ACC112 (cell line): ENCODE measurements around the gene STRA8.
A peak's percentile ranks its signal among the peaks of the same experiment; 100 is the strongest.
"Not testable (repeated sequence)": the region's sequence is repeated elsewhere in the genome, so short reads cannot be mapped to it uniquely, and the experiment has no call there.

Source experiments
- H2AFZ ChIP-seq: fragments of 200-600 bp; sonication (generic); one replicate; pipeline ENCODE4 v1.6.0; 2017; ENCODE audit warnings: antibody characterized with exemption, low read length; ENCODE audit not compliant: unreplicated experiment
- H3K27ac ChIP-seq: fragments of 200-600 bp; sonication (generic); 2 replicates; pipeline ENCODE4 v1.5.1; 2014; ENCODE audit warnings: low read depth, mild to moderate bottlenecking, antibody characterized with exemption, low read length, moderate library complexity
- H3K27me3 ChIP-seq: fragments of 200-600 bp; sonication (generic); 2 replicates; pipeline ENCODE4 v1.6.1; 2014; ENCODE audit warnings: mild to moderate bottlenecking, antibody characterized with exemption, low read length, moderate library complexity, mixed read lengths; ENCODE audit not compliant: insufficient read depth
- H3K36me3 ChIP-seq: fragments of 200-600 bp; sonication (generic); 2 replicates; pipeline ENCODE4 v1.6.1; 2016; ENCODE audit warnings: mild to moderate bottlenecking, antibody characterized with exemption, low read length, moderate library complexity, mixed read lengths; ENCODE audit not compliant: insufficient read depth
- H3K4me1 ChIP-seq: fragments of 200-600 bp; sonication (generic); one replicate; pipeline ENCODE4 v1.6.1; 2016; ENCODE audit warnings: low read length, mixed read lengths; ENCODE audit not compliant: insufficient read depth, unreplicated experiment, control insufficient read depth
- H3K4me3 ChIP-seq: fragments of 200-600 bp; sonication (generic); 2 replicates; pipeline ENCODE4 v1.5.1; 2014; ENCODE audit warnings: mild to moderate bottlenecking, low read depth, low read length
- H3K79me2 ChIP-seq: fragments of 200-600 bp; sonication (generic); one replicate; pipeline ENCODE4 v1.6.0; 2016; ENCODE audit warnings: low read length; ENCODE audit not compliant: control insufficient read depth, unreplicated experiment, insufficient read depth

Gene STRA8

GRCh38 chr7:135204876-135205275, 28.8 kb upstream of the STRA8 start:
- Histone ChIP-seq H3K79me2 (no peaks in the 10 kb centered on the region), H3K4me1 (no peaks in the 10 kb centered on the region), H3K36me3 (no peaks in the 10 kb centered on the region), H3K27me3 (no peaks in the 10 kb centered on the region), H3K27ac (no peak overlapping the region), H2AFZ (no peak overlapping the region), H3K4me3 (no peak overlapping the region)

- Histone ChIP-seq H3K4me1 (peaks cover 4% of the 10 kb centered on the region), H3K79me2 (no peaks in the 10 kb centered on the region), H3K36me3 (no peaks in the 10 kb centered on the region), H3K4me3 (no peak overlapping the region), H3K27me3 (no peaks in the 10 kb centered on the region), H2AFZ (no peak overlapping the region), H3K27ac (no peak overlapping the region)
These were observed 27.8 kb upstream of the STRA8 start for GRCh38 chr7:135205850-135206249.

DNA sequence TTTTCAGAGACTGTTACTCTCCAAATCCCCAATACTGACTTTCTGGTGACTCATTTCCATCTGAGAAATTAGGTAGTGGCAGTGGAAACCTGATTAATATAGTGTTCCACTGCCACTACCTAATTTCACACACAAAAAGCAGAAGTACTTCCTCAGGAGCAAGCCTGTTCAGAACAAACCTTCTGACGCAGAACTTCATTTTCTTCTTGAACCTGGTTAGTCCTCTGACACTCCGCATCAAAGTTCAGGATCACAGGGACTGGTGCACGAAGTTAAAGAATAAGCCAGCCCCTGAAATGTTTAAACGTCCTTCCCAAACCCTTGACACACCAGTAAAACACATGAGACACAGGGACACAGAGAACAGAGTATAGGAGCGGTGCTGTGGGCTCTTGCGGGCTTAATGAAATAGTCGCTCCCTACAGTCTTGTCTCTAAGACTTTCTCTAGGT, 26.7 kb upstream of the STRA8 start:
- H3K27ac ChIP-seq: no peak overlapping the region
- H2AFZ ChIP-seq: no peak overlapping the region
- H3K36me3 ChIP-seq: no peaks in the 10 kb centered on the region
- no peak overlapping the region for H3K4me3 ChIP-seq
- peaks cover 4% of the 10 kb centered on the region for H3K4me1 ChIP-seq
- no peaks in the 10 kb centered on the region for H3K27me3 ChIP-seq
- H3K79me2 ChIP-seq: no peaks in the 10 kb centered on the region

DNA sequence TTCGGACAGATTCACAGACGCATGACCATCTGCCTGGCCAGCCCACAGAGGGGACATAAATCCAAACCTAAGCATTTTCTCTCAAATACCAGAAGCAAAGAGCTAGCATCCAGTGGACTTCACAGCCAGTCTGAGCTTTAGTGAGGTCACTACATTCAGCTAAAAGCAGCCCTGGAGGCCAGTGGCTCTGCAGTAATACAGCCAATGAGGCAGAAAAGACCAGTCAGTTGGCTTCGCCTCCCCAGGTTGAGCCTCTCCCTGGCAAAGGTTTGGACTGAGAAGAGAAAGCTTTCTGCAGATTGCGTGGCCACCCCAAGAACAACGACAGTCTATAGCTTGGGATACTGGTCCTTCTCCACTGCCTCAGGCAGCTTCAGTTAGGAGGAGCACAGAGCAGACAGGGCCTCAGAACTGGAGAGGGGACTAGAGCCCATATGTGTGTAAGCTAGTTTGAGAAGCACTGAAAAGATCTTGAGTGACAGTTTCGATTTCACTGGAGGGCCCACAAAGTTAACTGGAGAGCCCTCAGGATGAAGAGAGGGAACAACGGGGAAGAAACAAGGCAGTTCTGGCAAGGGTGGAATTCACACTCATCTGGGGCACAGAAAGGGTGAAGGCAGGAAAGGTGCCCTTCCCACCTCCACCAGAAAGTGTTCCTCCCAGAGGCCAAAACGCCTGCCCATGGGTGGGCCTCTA, 26.1 kb upstream of the STRA8 start:
- no peaks in the 10 kb centered on the region for H3K36me3 ChIP-seq
- no peak overlapping the region for H3K27ac ChIP-seq
- H3K27me3 ChIP-seq: no peaks in the 10 kb centered on the region
- no peaks in the 10 kb centered on the region for H3K79me2 ChIP-seq
- H3K4me3 ChIP-seq: no peak overlapping the region
- peaks cover 4% of the 10 kb centered on the region for H3K4me1 ChIP-seq
- H2AFZ ChIP-seq: no peak overlapping the region

- Histone ChIP-seq H3K4me3 (no peak overlapping the region), H3K27ac (no peak overlapping the region), H3K4me1 (peaks cover 4% of the 10 kb centered on the region), H3K27me3 (no peaks in the 10 kb centered on the region), H2AFZ (no peak overlapping the region), H3K36me3 (no peaks in the 10 kb centered on the region), H3K79me2 (no peaks in the 10 kb centered on the region)
These were observed 25.4 kb upstream of the STRA8 start for GRCh38 chr7:135208102-135208793.

DNA sequence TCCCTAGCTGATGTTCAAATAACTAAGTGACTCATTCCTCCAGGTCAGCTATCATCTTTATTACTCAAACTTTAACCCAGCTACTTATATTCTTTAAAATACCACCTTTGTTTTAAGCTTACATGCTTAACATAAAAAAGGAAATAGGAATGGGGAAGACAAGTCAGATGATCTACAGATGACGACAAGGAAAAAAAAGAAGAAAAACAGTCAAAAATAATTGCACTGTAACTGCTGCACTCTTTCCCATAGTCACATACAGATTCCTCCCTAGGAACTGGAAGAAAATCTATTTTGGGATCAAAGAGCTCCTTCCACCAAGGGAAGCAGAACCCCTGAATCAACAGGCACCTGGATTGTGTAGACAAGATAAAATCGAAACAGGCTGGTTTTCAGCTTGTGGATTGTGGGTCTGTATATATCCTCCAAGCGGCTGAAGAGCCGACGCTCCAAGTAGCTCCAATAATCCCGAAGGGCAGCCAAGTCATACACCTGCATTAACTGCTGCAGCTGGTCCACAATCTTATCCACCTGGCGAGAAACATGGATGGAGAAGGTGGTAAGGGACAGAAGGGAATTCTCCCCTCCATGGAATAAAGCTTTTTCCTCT, 24.3 kb upstream of the STRA8 start:
- no peak overlapping the region for H3K27ac ChIP-seq
- peaks cover 4% of the 10 kb centered on the region for H3K4me1 ChIP-seq
- H3K4me3 ChIP-seq: no peak overlapping the region
- no peaks in the 10 kb centered on the region for H3K27me3 ChIP-seq
- H3K79me2 ChIP-seq: no peaks in the 10 kb centered on the region
- H2AFZ ChIP-seq: no peak overlapping the region
- no peaks in the 10 kb centered on the region for H3K36me3 ChIP-seq

DNA sequence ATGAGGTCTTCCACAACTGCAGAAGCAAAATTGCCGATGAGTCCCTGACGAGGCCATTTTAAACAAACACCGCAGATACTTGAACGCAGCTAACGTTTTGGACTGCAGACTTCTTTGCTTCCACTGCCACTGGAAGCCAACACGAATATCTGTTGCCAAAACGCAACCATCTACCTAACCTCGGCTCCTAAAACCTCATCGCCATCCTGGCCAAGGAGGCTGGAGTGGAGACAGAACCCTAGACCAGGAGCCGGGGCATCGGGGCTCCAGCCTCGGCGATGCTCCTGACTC, 22.8 kb upstream of the STRA8 start:
- Histone ChIP-seq H3K27me3 (no peaks in the 10 kb centered on the region), H3K79me2 (no peaks in the 10 kb centered on the region), H3K4me3 (peak overlapping the region; percentile 78), H3K36me3 (no peaks in the 10 kb centered on the region), H3K4me1 (peaks cover 4% of the 10 kb centered on the region), H3K27ac (no peak overlapping the region), H2AFZ (peak overlapping the region; percentile 88)

- Histone ChIP-seq H3K27ac (peak within 1 kb of the TSS; percentile 30), H3K27me3 (no peaks in the 10 kb centered on the region), H3K4me3 (peak within 1 kb of the TSS; percentile 78), H3K79me2 (no peaks in the 10 kb centered on the region), H3K36me3 (no peaks in the 10 kb centered on the region), H2AFZ (peak within 1 kb of the TSS; percentile 88), H3K4me1 (peaks cover 4% of the 10 kb centered on the region)
These were observed 22.3 kb upstream of the STRA8 start, which contains the start of gene WDR91 for GRCh38 chr7:135211179-135211945. Gene WDR91, minus strand, starts transcription at chr7:135211526. Its CDS starts 24 bp downstream, at chr7:135211502.

GRCh38 chr7:135211946-135212685, 21.5 kb upstream of the STRA8 start:
- H3K27ac ChIP-seq: peak overlapping the region; percentile 30
- peak overlapping the region; percentile 78 for H3K4me3 ChIP-seq
- H3K4me1 ChIP-seq, H3K27me3 ChIP-seq, H3K36me3 ChIP-seq, H3K79me2 ChIP-seq: not testable (repeated sequence)
- H2AFZ ChIP-seq: peak overlapping the region; percentile 86

DNA sequence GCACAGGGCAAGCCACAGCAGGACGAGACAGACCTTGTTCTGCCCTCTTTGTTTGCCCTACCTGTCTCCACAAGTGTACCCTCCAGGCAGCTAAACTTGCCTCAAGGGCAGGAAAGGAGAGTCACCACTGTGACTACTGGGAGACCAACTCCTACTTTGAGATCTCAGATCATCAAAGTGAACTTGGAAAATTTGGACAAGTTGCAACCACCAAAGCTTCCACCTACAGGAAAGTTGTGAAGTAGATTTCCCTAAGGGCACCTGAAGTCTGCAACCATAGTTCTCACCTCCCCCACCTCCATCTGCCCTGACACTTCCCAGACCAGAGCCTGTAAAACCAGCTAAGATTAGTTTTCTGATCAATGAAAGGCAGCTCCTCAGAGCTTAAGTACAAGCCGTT, 19.8 kb upstream of the STRA8 start:
- no peak overlapping the region for H3K4me3 ChIP-seq
- H3K27ac ChIP-seq: no peak overlapping the region
- no peaks in the 10 kb centered on the region for H3K36me3 ChIP-seq
- no peak overlapping the region for H2AFZ ChIP-seq
- peaks cover 4% of the 10 kb centered on the region for H3K4me1 ChIP-seq
- H3K27me3 ChIP-seq: no peaks in the 10 kb centered on the region
- no peaks in the 10 kb centered on the region for H3K79me2 ChIP-seq
